B cell (primary cell): Measurements from ENCODE around the gene VSTM2A. TPM values are rescaled to one million over a fixed set of nuclear protein-coding genes. Genes with fewer than 3 reads are reported as not detected.

Experiments used
- ATAC-seq: fragments of 200-7000 bp; cut with Tn5 transposase; one replicate; pipeline ENCODE4 v1.10.0; 2021; ENCODE audit warnings: low read depth, mild to moderate bottlenecking, moderate number of reproducible peaks, moderate library complexity
- CTCF ChIA-PET: fragments of 350-600 bp; sonication (Branson Sonifier 250); formaldehyde crosslinking; loops from one replicate; lab custom pipeline; 2021; ENCODE audit warnings: antibody characterized with exemption, inconsistent platforms; lab: Charles Lee
- POLR2A ChIA-PET: fragments of 350-600 bp; sonication (Branson Sonifier 250); formaldehyde crosslinking; loops from one replicate; lab custom pipeline; 2021; ENCODE audit warnings: antibody characterized with exemption; lab: Charles Lee
- DNase-seq: peaks from one replicate; pipeline ENCODE4 v3.0.0; 2013
- H2AFZ ChIP-seq: 2 replicates; pipeline ENCODE4 v1.6.1; 2012; ENCODE audit warnings: mild to moderate bottlenecking, low read depth, low read length; ENCODE audit not compliant: insufficient read depth, poor library complexity, severe bottlenecking
- H3K27ac ChIP-seq, 2 donors: 1 replicate in 1 of 2; 2 replicates in 1 of 2; pipeline ENCODE4 v1.5.1; 2012 to 2013; ENCODE audit warnings: low read length in 2 of 2, mild to moderate bottlenecking in 2 of 2, moderate library complexity in 1 of 2
- H3K27me3 ChIP-seq, 4 experiments: fragments of 200-600 bp in 1 of 4; sonication (generic) in 1 of 4; replicated peaks in 1 of 4; 1 replicate in 2 of 4; 2 replicates in 2 of 4; pipeline versions ENCODE4 v1.6.1 to v1.7.0; 2013 to 2016; ENCODE audit warnings: low read length in 3 of 4, mild to moderate bottlenecking in 2 of 4, mixed read lengths in 1 of 4, moderate library complexity in 1 of 4; ENCODE audit not compliant: insufficient read depth in 4 of 4, control insufficient read depth in 3 of 4; ENCODE audit errors: control extremely low read depth in 1 of 4
- H3K36me3 ChIP-seq, 2 experiments: replicated peaks in 1 of 2; 1 replicate in 1 of 2; 2 replicates in 1 of 2; pipeline versions ENCODE4 v1.6.1 to v1.7.1; 2013; ENCODE audit warnings: low read length in 1 of 2; ENCODE audit not compliant: insufficient read depth in 2 of 2, control insufficient read depth in 1 of 2; ENCODE audit errors: control extremely low read depth in 1 of 2, extremely low read depth in 1 of 2
- H3K4me1 ChIP-seq, 2 donors: fragments of 200-600 bp in 1 of 2; sonication (generic) in 1 of 2; 1 replicate in 1 of 2; 2 replicates in 1 of 2; pipeline versions ENCODE4 v1.5.1 to v1.6.1; 2013 to 2017; ENCODE audit warnings: low read length in 2 of 2; ENCODE audit not compliant: control insufficient read depth in 2 of 2, insufficient read depth in 2 of 2
- H3K4me2 ChIP-seq: replicated peaks from 2 replicates; pipeline ENCODE3; 2012; ENCODE audit warnings: mild to moderate bottlenecking, low read depth, low read length; ENCODE audit not compliant: poor library complexity, severe bottlenecking
- H3K4me3 ChIP-seq, 5 experiments: fragments of 200-600 bp in 1 of 5; sonication (generic) in 1 of 5; 1 replicate in 3 of 5; 2 replicates in 2 of 5; pipeline versions ENCODE4 v1.5.1 to v1.7.0; 2011 to 2016; ENCODE audit warnings: low read length in 4 of 5, mild to moderate bottlenecking in 4 of 5, low read depth in 2 of 5, control low read depth in 1 of 5, moderate library complexity in 1 of 5; ENCODE audit not compliant: insufficient read depth in 1 of 5; ENCODE audit errors: control extremely low read depth in 1 of 5, extremely low read depth in 1 of 5
- H3K79me2 ChIP-seq: fragments of 200-600 bp; sonication (generic); one replicate; pipeline ENCODE4 v1.6.0; 2016; ENCODE audit warnings: low read length; ENCODE audit not compliant: control insufficient read depth, insufficient read depth
- H3K9ac ChIP-seq: fragments of 200-600 bp; sonication (generic); 2 replicates; pipeline ENCODE4 v1.6.1; 2017; ENCODE audit warnings: mild to moderate bottlenecking, low read length, moderate library complexity
- H3K9me3 ChIP-seq, 3 donors: one replicate each; pipeline versions ENCODE4 v1.6.1 to v1.7.1; 2013; ENCODE audit warnings: low read length in 2 of 3; ENCODE audit not compliant: control insufficient read depth in 2 of 3, insufficient read depth in 1 of 3; ENCODE audit errors: control extremely low read depth in 1 of 3
- H4K20me1 ChIP-seq: 2 replicates; pipeline ENCODE4 v1.6.0; 2012; ENCODE audit warnings: mild to moderate bottlenecking, low read length; ENCODE audit not compliant: insufficient read depth, control insufficient read depth, poor library complexity, severe bottlenecking
- H3K27ac Mint-ChIP-seq: one replicate; pipeline ENCODE4 v1.8.0; 2021; ENCODE audit warnings: mixed read lengths
- H3K27me3 Mint-ChIP-seq: one replicate; pipeline ENCODE4 v1.8.0; 2021; ENCODE audit warnings: mixed read lengths
- H3K4me1 Mint-ChIP-seq: one replicate; pipeline ENCODE4 v1.8.0; 2021; ENCODE audit warnings: mixed read lengths
- H3K4me3 Mint-ChIP-seq: one replicate; pipeline ENCODE4 v1.8.0; 2021; ENCODE audit warnings: mixed read lengths
- H3K9me3 Mint-ChIP-seq: one replicate; pipeline ENCODE4 v1.8.0; 2022; ENCODE audit warnings: mixed read lengths; ENCODE audit not compliant: insufficient read depth
- EZH2 ChIP-seq: IDR thresholded peaks from 2 replicates; pipeline ENCODE4 v1.6.1; 2012; ENCODE audit warnings: borderline replicate concordance, low read depth, mild to moderate bottlenecking, moderate library complexity, low read length; ENCODE audit not compliant: insufficient read depth, poor library complexity, severe bottlenecking
- WGBS: methylation state at CpG from one replicate; pipeline ENCODE4 v1.1.5; 2013; ENCODE audit warnings: missing lambda C conversion rate; ENCODE audit not compliant: insufficient coverage; 5-methylcytosine and 5-hydroxymethylcytosine counted together
- intact Hi-C: fragments of 100-400 bp; cut with micrococcal nuclease; formaldehyde crosslinking; loops from one replicate; pipeline ENCODE4 v1.10.0; 2022
- polyA plus RNA-seq: library from polyadenylated mRNA; depleted of rRNA; stranded (reverse); fragments of >200 nt; gene quantifications from 2 replicates; pipeline ENCODE4 v1.2.3, GENCODE V29; 2012
- total RNA-seq, 2 donors: library from RNA; stranded (reverse); fragments of 120-200 nt in 1 of 2; gene quantifications; 1 replicate in 1 of 2; 2 replicates in 1 of 2; pipeline versions ENCODE4 v1.2.3 to v1.2.4, GENCODE V29; 2013 to 2022
- TF ChIP-seq, protein P1 (sequence below): fragments of 200-600 bp; IDR thresholded peaks from one replicate; pipeline ENCODE4 v1.8.0; 2022; ENCODE audit warnings: antibody characterized with exemption, mild to moderate bottlenecking

VSTM2A gene
- total and polyA plus RNA-seq, 2 donors (not counting 1 experiment from before 2014, with no cell fraction given), result not detected

- ATAC-seq (no peak), DNase-seq (no peak)
- CTCF ChIA-PET, result no interaction called here
- TF ChIP-seq EZH2, result no peak
- TF ChIP-seq, protein P1, sequence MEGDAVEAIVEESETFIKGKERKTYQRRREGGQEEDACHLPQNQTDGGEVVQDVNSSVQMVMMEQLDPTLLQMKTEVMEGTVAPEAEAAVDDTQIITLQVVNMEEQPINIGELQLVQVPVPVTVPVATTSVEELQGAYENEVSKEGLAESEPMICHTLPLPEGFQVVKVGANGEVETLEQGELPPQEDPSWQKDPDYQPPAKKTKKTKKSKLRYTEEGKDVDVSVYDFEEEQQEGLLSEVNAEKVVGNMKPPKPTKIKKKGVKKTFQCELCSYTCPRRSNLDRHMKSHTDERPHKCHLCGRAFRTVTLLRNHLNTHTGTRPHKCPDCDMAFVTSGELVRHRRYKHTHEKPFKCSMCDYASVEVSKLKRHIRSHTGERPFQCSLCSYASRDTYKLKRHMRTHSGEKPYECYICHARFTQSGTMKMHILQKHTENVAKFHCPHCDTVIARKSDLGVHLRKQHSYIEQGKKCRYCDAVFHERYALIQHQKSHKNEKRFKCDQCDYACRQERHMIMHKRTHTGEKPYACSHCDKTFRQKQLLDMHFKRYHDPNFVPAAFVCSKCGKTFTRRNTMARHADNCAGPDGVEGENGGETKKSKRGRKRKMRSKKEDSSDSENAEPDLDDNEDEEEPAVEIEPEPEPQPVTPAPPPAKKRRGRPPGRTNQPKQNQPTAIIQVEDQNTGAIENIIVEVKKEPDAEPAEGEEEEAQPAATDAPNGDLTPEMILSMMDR, result no peak
- Histone ChIP-seq H3K4me2 (no peak overlapping the region), H3K4me3 (no peak overlapping the region), H2AFZ (no peak overlapping the region), H3K4me1 (no peaks in the 10 kb centered on the region), H3K27me3 (no peaks in the 10 kb centered on the region), H3K79me2 (no peaks in the 10 kb centered on the region), H4K20me1 (no peaks in the 10 kb centered on the region), H3K9me3 (peaks cover 0 to 15% (median 0%) of the 10 kb centered on the region in 3 donors), H3K27ac (no peak overlapping the region), H3K36me3 (no peaks in the 10 kb centered on the region), H3K9ac (no peak overlapping the region)
- WGBS, result no CpG with 5 or more reads among the region's 1 CpG
- Mint-ChIP-seq H3K4me1 (no peaks in the 10 kb centered on the region), H3K4me3 (no peak overlapping the region), H3K9me3 (no peaks in the 10 kb centered on the region), H3K27ac (no peak overlapping the region), H3K27me3 (no peaks in the 10 kb centered on the region)
- intact Hi-C loops, result no loop called here
- POLR2A ChIA-PET, result no interaction called here
These were observed 12.6 kb upstream of the VSTM2A start for GRCh38 chr7:54529568-54529967.

DNA sequence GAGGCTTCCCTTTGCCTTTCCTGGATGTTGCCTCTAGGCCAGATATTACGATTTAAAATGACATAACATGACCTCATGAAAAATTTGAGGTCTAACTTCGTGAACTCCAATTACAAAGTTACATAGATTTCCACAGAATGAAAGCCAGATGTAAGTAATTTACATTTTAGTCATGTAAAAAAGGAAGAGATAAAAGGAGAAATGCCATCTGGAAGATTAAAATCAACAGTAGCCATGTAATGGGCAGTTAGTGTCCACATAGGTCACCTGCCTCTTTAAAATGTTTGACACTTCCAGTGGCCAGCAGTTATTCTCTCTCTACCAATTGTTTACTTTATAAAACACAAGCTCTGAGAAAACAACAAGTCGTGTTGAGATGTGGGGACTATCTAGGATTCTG, 4.1 kb upstream of the VSTM2A start:
- Histone ChIP-seq H3K27ac (no peak overlapping the region), H4K20me1 (no peaks in the 10 kb centered on the region), H3K27me3 (peaks cover 0 to 10% (median 4%) of the 10 kb centered on the region in 4 experiments), H3K4me1 (no peaks in the 10 kb centered on the region), H3K79me2 (no peaks in the 10 kb centered on the region), H3K36me3 (no peaks in the 10 kb centered on the region), H3K4me3 (no peak overlapping the region), H2AFZ (no peak overlapping the region), H3K9me3 (peaks cover 0 to 5% (median 0%) of the 10 kb centered on the region in 3 donors), H3K4me2 (no peak overlapping the region), H3K9ac (no peak overlapping the region)
- peaks cover 15% of the 10 kb centered on the region for H3K27me3 Mint-ChIP-seq
- no peak overlapping the region for H3K27ac Mint-ChIP-seq
- ChIA-PET POLR2A (no interaction called here), CTCF (no interaction called here)
- intact Hi-C loops, result no loop called here
- H3K9me3 Mint-ChIP-seq, result peaks cover 2% of the 10 kb centered on the region
- no peak for DNase-seq
- TF ChIP-seq, protein P1, result no peak
- H3K4me3 Mint-ChIP-seq, result no peak overlapping the region
- no peak for ATAC-seq
- no peaks in the 10 kb centered on the region for H3K4me1 Mint-ChIP-seq
- no CpG with 5 or more reads among the region's 3 CpGs for WGBS
